GM19328 (cell line): ENCODE data around the gene ARHGAP26.
"Not testable (repeated sequence)": the region's sequence is repeated elsewhere in the genome, so short reads cannot be mapped to it uniquely, and the experiment has no call there.

Source experiments
- ATAC-seq: cut with Tn5 transposase; IDR thresholded peaks from one replicate; pipeline ENCODE4 v1.9.1; 2021; ENCODE audit warnings: mild to moderate bottlenecking, moderate library complexity; ENCODE audit not compliant: unreplicated experiment

ARHGAP26 gene

GRCh38 chr5:143195491-143195890 is 425.3 kb downstream of the ARHGAP26 start:
- ATAC-seq: no peak

GRCh38 chr5:143196601-143197259 is 426.6 kb downstream of the ARHGAP26 start:
- ATAC-seq: no peak

GRCh38 chr5:143197260-143197656 is 427.1 kb downstream of the ARHGAP26 start:
- ATAC-seq: no peak

- ATAC-seq: no peak
Measured at GRCh38 chr5:143198332-143198731, 428.2 kb downstream of the ARHGAP26 start.

- ATAC-seq: no peak
Measured at GRCh38 chr5:143199161-143199560, 429.0 kb downstream of the ARHGAP26 start.

- ATAC-seq: no peak
Measured at GRCh38 chr5:143199843-143200242, 429.7 kb downstream of the ARHGAP26 start.

GRCh38 chr5:143200781-143201398 is 430.7 kb downstream of the ARHGAP26 start:
- ATAC-seq: no peak

- ATAC-seq: no peak
Measured at GRCh38 chr5:143201589-143201988, 431.4 kb downstream of the ARHGAP26 start.

GRCh38 chr5:143203301-143203956 is 433.3 kb downstream of the ARHGAP26 start:
- not testable (repeated sequence) for ATAC-seq

- no peak for ATAC-seq
Measured at GRCh38 chr5:143204474-143205246, 434.5 kb downstream of the ARHGAP26 start.

GRCh38 chr5:143205386-143205785 is 435.2 kb downstream of the ARHGAP26 start:
- ATAC-seq: no peak

GRCh38 chr5:143205883-143206195 is 435.7 kb downstream of the ARHGAP26 start:
- peak; percentile 13 for ATAC-seq

- peak; percentile 54 for ATAC-seq
Measured at GRCh38 chr5:143206196-143207053, 436.2 kb downstream of the ARHGAP26 start.

- ATAC-seq: no peak
Measured at GRCh38 chr5:143207058-143207457, 436.9 kb downstream of the ARHGAP26 start.

- no peak for ATAC-seq
Measured at GRCh38 chr5:143207563-143208364, 437.6 kb downstream of the ARHGAP26 start.

GRCh38 chr5:143208365-143208641 is 438.1 kb downstream of the ARHGAP26 start:
- ATAC-seq: no peak

GRCh38 chr5:143208781-143209510 is 438.8 kb downstream of the ARHGAP26 start:
- ATAC-seq: no peak

GRCh38 chr5:143209881-143210395 is 439.8 kb downstream of the ARHGAP26 start:
- ATAC-seq: no peak

GRCh38 chr5:143210576-143210975 is 440.4 kb downstream of the ARHGAP26 start:
- no peak for ATAC-seq
